HEK293 (cell line): Measurements from ENCODE around the gene ACSL5.
"Not testable (repeated sequence)": the region's sequence is repeated elsewhere in the genome, so short reads cannot be mapped to it uniquely, and the experiment has no call there.

Experiments used
- CTCF ChIA-PET: fragments of 350-600 bp; formaldehyde crosslinking; extraction: SDS; loops from one replicate; lab custom pipeline; 2021; ENCODE audit warnings: antibody characterized with exemption; lab: Yijun Ruan, JAX
- POLR2A ChIA-PET: fragments of 300-600 bp; formaldehyde crosslinking; extraction: SDS; loops from one replicate; lab custom pipeline; 2020; ENCODE audit warnings: antibody characterized with exemption, inconsistent platforms; lab: Yijun Ruan, JAX
- H3K27ac ChIP-seq: fragments of 200-500 bp; sonication (Bioruptor generic); 2 replicates; pipeline ENCODE4 v1.5.1; 2014; ENCODE audit warnings: low read depth, low read length, control low read depth, inconsistent platforms; ENCODE audit errors: extremely low read depth
- H3K36me3 ChIP-seq, 2 experiments: fragments of 200-500 bp in 1 of 2; sonication (Bioruptor generic) in 1 of 2; 1 replicate in 1 of 2; 2 replicates in 1 of 2; pipeline ENCODE4 v1.5.1; 2014 to 2017; ENCODE audit warnings: inconsistent platforms in 2 of 2, low read length in 2 of 2; ENCODE audit not compliant: control insufficient read depth in 2 of 2, insufficient read depth in 1 of 2
- H3K4me1 ChIP-seq: fragments of 200-500 bp; sonication (Bioruptor generic); 2 replicates; pipeline ENCODE4 v1.5.1; 2014; ENCODE audit warnings: mild to moderate bottlenecking, low read length, inconsistent platforms; ENCODE audit not compliant: control insufficient read depth, insufficient read depth
- H3K4me3 ChIP-seq: 2 replicates; pipeline ENCODE4 v1.5.1; 2011; ENCODE audit warnings: low read depth, mild to moderate bottlenecking, control low read depth, low read length, moderate library complexity
- H3K9me3 ChIP-seq: fragments of 200-500 bp; sonication (Bioruptor generic); 2 replicates; pipeline ENCODE4 v1.5.1; 2014; ENCODE audit warnings: low read depth, low read length, inconsistent platforms; ENCODE audit not compliant: control insufficient read depth, insufficient read depth
- SP3 ChIP-seq: fragments of 450-650 bp; formaldehyde crosslinking; IDR thresholded peaks from 2 replicates; pipeline ENCODE4 v1.5.1; 2016; ENCODE audit warnings: missing biosample characterization, missing genetic modification characterization
- ZNF146 ChIP-seq: fragments of 450-650 bp; formaldehyde crosslinking; IDR thresholded peaks from 2 replicates; pipeline ENCODE4 v1.5.1; 2016; ENCODE audit warnings: missing biosample characterization, missing genetic modification characterization
- ZNF16 ChIP-seq: fragments of 450-650 bp; formaldehyde crosslinking; IDR thresholded peaks from 2 replicates; pipeline ENCODE4 v1.5.1; 2016; ENCODE audit warnings: low read depth, missing biosample characterization, missing genetic modification characterization
- ZNF19 ChIP-seq: fragments of 450-650 bp; formaldehyde crosslinking; IDR thresholded peaks from 2 replicates; pipeline ENCODE4; 2016; ENCODE audit warnings: missing biosample characterization, missing genetic modification characterization, low read depth
- ZNF610 ChIP-seq: fragments of 450-650 bp; formaldehyde crosslinking; IDR thresholded peaks from 2 replicates; pipeline ENCODE4 v1.5.1; 2016; ENCODE audit warnings: missing biosample characterization, missing genetic modification characterization, borderline replicate concordance
- ZNF654 ChIP-seq: fragments of 450-650 bp; formaldehyde crosslinking; IDR thresholded peaks from 2 replicates; pipeline ENCODE4 v1.5.1; 2016; ENCODE audit warnings: low read depth, missing biosample characterization, missing genetic modification characterization
- ZNF660 ChIP-seq: fragments of 450-650 bp; IDR thresholded peaks from 2 replicates; pipeline ENCODE4 v1.5.1; 2018; ENCODE audit warnings: missing biosample characterization, mild to moderate bottlenecking, missing genetic modification characterization
- ZNF701 ChIP-seq: fragments of 450-650 bp; formaldehyde crosslinking; IDR thresholded peaks from 2 replicates; pipeline ENCODE4 v1.5.1; 2016; ENCODE audit warnings: missing biosample characterization, missing genetic modification characterization
- ZNF76 ChIP-seq: fragments of 450-650 bp; formaldehyde crosslinking; IDR thresholded peaks from 2 replicates; pipeline ENCODE4; 2016; ENCODE audit warnings: low read depth, missing biosample characterization, missing genetic modification characterization, borderline replicate concordance
- ZNF776 ChIP-seq: fragments of 450-650 bp; formaldehyde crosslinking; IDR thresholded peaks from 2 replicates; pipeline ENCODE4 v1.5.0; 2017; ENCODE audit warnings: missing biosample characterization, missing genetic modification characterization, borderline replicate concordance
- TF ChIP-seq, protein P1 (sequence below): fragments of 450-650 bp; formaldehyde crosslinking; IDR thresholded peaks from 2 replicates; pipeline ENCODE4 v1.5.1; 2016; ENCODE audit warnings: missing biosample characterization, missing genetic modification characterization
- TF ChIP-seq, protein P2 (sequence below): fragments of 450-650 bp; formaldehyde crosslinking; conservative IDR thresholded peaks from 2 replicates; pipeline ENCODE4 v1.5.1; 2016; ENCODE audit warnings: low read depth, missing biosample characterization, missing genetic modification characterization
- TF ChIP-seq, protein P3 (sequence below): fragments of 450-650 bp; formaldehyde crosslinking; IDR thresholded peaks from 2 replicates; pipeline ENCODE4 v1.5.1; 2017; ENCODE audit warnings: missing biosample characterization, mild to moderate bottlenecking, missing genetic modification characterization, moderate library complexity
- TF ChIP-seq, protein P4 (sequence below): fragments of 450-650 bp; formaldehyde crosslinking; IDR thresholded peaks from 2 replicates; pipeline ENCODE4 v1.5.1; 2016; ENCODE audit warnings: missing biosample characterization, missing genetic modification characterization, low read depth

Gene ACSL5

GRCh38 chr10:112461029-112461887, 87.3 kb downstream of the ACSL5 start (continued):
- TF ChIP-seq, protein P1, sequence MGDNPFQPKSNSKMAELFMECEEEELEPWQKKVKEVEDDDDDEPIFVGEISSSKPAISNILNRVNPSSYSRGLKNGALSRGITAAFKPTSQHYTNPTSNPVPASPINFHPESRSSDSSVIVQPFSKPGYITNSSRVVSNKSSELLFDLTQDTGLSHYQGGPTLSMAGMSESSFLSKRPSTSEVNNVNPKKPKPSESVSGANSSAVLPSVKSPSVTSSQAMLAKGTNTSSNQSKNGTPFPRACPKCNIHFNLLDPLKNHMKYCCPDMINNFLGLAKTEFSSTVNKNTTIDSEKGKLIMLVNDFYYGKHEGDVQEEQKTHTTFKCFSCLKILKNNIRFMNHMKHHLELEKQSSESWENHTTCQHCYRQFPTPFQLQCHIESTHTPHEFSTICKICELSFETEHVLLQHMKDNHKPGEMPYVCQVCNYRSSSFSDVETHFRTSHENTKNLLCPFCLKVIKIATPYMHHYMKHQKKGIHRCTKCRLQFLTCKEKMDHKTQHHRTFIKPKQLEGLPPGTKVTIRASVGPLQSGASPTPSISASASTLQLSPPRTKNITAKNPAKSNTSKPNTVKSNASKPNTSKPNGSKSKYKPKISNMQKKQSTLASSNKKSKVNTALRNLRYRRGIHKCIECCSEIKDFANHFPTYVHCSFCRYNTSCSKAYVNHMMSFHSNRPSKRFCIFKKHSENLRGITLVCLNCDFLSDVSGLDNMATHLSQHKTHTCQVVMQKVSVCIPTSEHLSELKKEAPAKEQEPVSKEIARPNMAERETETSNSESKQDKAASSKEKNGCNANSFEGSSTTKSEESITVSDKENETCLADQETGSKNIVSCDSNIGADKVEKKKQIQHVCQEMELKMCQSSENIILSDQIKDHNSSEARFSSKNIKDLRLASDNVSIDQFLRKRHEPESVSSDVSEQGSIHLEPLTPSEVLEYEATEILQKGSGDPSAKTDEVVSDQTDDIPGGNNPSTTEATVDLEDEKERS (tag by site-specific recombination) = no peak
- TF ChIP-seq SP3 (tag by site-specific recombination) = peak; percentile 14; the same call in 1 of the 2 replicates
- TF ChIP-seq ZNF660 (tag by site-specific recombination) = 0 out of 2 replicates have a peak, but pooled peaks have one; percentile 18

GRCh38 chr10:112464074-112464473, 90.2 kb downstream of the ACSL5 start:
- not testable (repeated sequence) for H3K4me1 ChIP-seq, H3K9me3 ChIP-seq, H3K4me3 ChIP-seq, H3K27ac ChIP-seq
- ChIA-PET POLR2A (interaction anchor here (0.7 kb wide), 1 partner anchor 483 kb away, joined by 3 read pairs; no protein-coding TSS in a partner anchor), CTCF (interaction anchor here (0.6 to 1.8 kb wide), 3 partner anchors 8 to 1687 kb away, joined by 3 to 9 read pairs (median 3); no protein-coding TSS in a partner anchor)
- peaks cover 19 to 28% of the 10 kb centered on the region in 2 experiments for H3K36me3 ChIP-seq

- TF ChIP-seq ZNF654 (tag by site-specific recombination) (no peak), ZNF146 (tag by site-specific recombination) (peak; percentile 75)
- TF ChIP-seq, all 188 proteins: peak for 1
- Histone ChIP-seq H3K27ac (no peak overlapping the region), H3K4me1 (no peaks in the 10 kb centered on the region), H3K4me3 (no peak overlapping the region), H3K36me3 (peaks cover 19 to 28% of the 10 kb centered on the region in 2 experiments), H3K9me3 (no peaks in the 10 kb centered on the region)
- ChIA-PET CTCF (interaction anchor here (0.7 to 0.9 kb wide), 3 partner anchors 7 to 120 kb away, joined by 3 read pairs; no protein-coding TSS in a partner anchor), POLR2A (no interaction called here)
Observed at GRCh38 chr10:112465299-112465883, 91.5 kb downstream of the ACSL5 start.

GRCh38 chr10:112466802-112467201, 92.9 kb downstream of the ACSL5 start:
- Histone ChIP-seq H3K27ac (no peak overlapping the region), H3K4me3 (no peak overlapping the region), H3K4me1 (no peaks in the 10 kb centered on the region), H3K36me3 (peaks cover 19 to 25% of the 10 kb centered on the region in 2 experiments), H3K9me3 (no peaks in the 10 kb centered on the region)
- TF ChIP-seq, protein P2, sequence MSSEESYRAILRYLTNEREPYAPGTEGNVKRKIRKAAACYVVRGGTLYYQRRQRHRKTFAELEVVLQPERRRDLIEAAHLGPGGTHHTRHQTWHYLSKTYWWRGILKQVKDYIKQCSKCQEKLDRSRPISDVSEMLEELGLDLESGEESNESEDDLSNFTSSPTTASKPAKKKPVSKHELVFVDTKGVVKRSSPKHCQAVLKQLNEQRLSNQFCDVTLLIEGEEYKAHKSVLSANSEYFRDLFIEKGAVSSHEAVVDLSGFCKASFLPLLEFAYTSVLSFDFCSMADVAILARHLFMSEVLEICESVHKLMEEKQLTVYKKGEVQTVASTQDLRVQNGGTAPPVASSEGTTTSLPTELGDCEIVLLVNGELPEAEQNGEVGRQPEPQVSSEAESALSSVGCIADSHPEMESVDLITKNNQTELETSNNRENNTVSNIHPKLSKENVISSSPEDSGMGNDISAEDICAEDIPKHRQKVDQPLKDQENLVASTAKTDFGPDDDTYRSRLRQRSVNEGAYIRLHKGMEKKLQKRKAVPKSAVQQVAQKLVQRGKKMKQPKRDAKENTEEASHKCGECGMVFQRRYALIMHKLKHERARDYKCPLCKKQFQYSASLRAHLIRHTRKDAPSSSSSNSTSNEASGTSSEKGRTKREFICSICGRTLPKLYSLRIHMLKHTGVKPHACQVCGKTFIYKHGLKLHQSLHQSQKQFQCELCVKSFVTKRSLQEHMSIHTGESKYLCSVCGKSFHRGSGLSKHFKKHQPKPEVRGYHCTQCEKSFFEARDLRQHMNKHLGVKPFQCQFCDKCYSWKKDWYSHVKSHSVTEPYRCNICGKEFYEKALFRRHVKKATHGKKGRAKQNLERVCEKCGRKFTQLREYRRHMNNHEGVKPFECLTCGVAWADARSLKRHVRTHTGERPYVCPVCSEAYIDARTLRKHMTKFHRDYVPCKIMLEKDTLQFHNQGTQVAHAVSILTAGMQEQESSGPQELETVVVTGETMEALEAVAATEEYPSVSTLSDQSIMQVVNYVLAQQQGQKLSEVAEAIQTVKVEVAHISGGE (tag by site-specific recombination) = no peak
- no peak for TF ChIP-seq ZNF610 (tag by site-specific recombination)
- TF ChIP-seq, protein P3, sequence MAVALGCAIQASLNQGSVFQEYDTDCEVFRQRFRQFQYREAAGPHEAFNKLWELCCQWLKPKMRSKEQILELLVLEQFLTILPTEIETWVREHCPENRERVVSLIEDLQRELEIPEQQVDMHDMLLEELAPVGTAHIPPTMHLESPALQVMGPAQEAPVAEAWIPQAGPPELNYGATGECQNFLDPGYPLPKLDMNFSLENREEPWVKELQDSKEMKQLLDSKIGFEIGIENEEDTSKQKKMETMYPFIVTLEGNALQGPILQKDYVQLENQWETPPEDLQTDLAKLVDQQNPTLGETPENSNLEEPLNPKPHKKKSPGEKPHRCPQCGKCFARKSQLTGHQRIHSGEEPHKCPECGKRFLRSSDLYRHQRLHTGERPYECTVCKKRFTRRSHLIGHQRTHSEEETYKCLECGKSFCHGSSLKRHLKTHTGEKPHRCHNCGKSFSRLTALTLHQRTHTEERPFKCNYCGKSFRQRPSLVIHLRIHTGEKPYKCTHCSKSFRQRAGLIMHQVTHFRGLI (tag by site-specific recombination) = no peak
- TF ChIP-seq ZNF701 (tag by site-specific recombination) = no peak
- no peak for TF ChIP-seq ZNF776 (tag by site-specific recombination)
- TF ChIP-seq ZNF19 (tag by site-specific recombination) = no peak
- no peak for TF ChIP-seq ZNF16 (tag by site-specific recombination)
- TF ChIP-seq ZNF76 (tag by site-specific recombination) = no peak
- TF ChIP-seq, protein P4, sequence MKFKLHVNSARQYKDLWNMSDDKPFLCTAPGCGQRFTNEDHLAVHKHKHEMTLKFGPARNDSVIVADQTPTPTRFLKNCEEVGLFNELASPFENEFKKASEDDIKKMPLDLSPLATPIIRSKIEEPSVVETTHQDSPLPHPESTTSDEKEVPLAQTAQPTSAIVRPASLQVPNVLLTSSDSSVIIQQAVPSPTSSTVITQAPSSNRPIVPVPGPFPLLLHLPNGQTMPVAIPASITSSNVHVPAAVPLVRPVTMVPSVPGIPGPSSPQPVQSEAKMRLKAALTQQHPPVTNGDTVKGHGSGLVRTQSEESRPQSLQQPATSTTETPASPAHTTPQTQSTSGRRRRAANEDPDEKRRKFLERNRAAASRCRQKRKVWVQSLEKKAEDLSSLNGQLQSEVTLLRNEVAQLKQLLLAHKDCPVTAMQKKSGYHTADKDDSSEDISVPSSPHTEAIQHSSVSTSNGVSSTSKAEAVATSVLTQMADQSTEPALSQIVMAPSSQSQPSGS (tag by site-specific recombination) = peak; percentile 73
- ChIA-PET POLR2A (no interaction called here), CTCF (interaction anchor here (0.6 to 1.4 kb wide), 2 partner anchors 9 to 145 kb away, joined by 3 to 4 read pairs; no protein-coding TSS in a partner anchor)
